Endothelial cell of umbilical vein (primary cell): ENCODE results near the gene PARP1. TPM values are rescaled to one million over a fixed set of nuclear protein-coding genes. Genes with fewer than 3 reads are reported as not detected.

Experiments used
- BruUV-seq: library from RNA; stranded (reverse); fragments of 400-500 nt; replicated peaks from 2 replicates; lab custom pipeline; 2021; lab: Mats Ljungman, UMichigan
- CTCF ChIA-PET: fragments of 300-600, 350-600 bp; sonication (Branson Sonifier 250); formaldehyde crosslinking; loops from one replicate; lab custom pipeline; 2021; ENCODE audit warnings: antibody characterized with exemption, inconsistent platforms; lab: Charles Lee
- POLR2A ChIA-PET: fragments of 300-600, 350-600 bp; sonication (Branson Sonifier 250); formaldehyde crosslinking; loops from one replicate; lab custom pipeline; 2021; ENCODE audit warnings: antibody characterized with exemption, inconsistent platforms; lab: Charles Lee
- DNase-seq: peaks from one replicate; pipeline ENCODE4 v3.0.0-alpha.2; 2011; ENCODE audit warnings: low read depth, low spot score
- FAIRE-seq: peaks from 2 replicates; lab custom pipeline; 2011; peaks lifted over from hg19 to GRCh38; lab: Jason Lieb, UNC
- H2AFZ ChIP-seq: 2 replicates; pipeline ENCODE4 v1.6.0; 2012; ENCODE audit warnings: low read depth, low read length, control low read depth, inconsistent platforms
- H3K27ac ChIP-seq: 2 replicates; pipeline ENCODE4 v1.5.1; 2011; ENCODE audit warnings: low read depth, mild to moderate bottlenecking, control low read depth, low read length, moderate library complexity; ENCODE audit not compliant: insufficient read depth
- H3K27me3 ChIP-seq, 2 experiments: 2 replicates each; pipeline versions ENCODE4 v1.6.0 to v1.6.1; 2011; ENCODE audit warnings: low read length in 2 of 2, mixed read lengths in 1 of 2; ENCODE audit not compliant: control insufficient read depth in 2 of 2, insufficient read depth in 2 of 2
- H3K36me3 ChIP-seq, 2 experiments: 2 replicates in 1 of 2; 3 replicates in 1 of 2; pipeline ENCODE4 v1.5.1; 2011; ENCODE audit warnings: low read length in 2 of 2, mild to moderate bottlenecking in 1 of 2, moderate library complexity in 1 of 2; ENCODE audit not compliant: control insufficient read depth in 2 of 2, insufficient read depth in 2 of 2; ENCODE audit errors: extremely low read depth in 1 of 2
- H3K4me1 ChIP-seq: 3 replicates; pipeline ENCODE4 v1.5.1; 2011; ENCODE audit warnings: mild to moderate bottlenecking, low read length; ENCODE audit not compliant: control insufficient read depth, insufficient read depth; ENCODE audit errors: extremely low read depth
- H3K4me2 ChIP-seq: 2 replicates; pipeline ENCODE4 v1.6.1; 2011; ENCODE audit warnings: low read length, control low read depth, mixed read lengths; ENCODE audit not compliant: insufficient read depth
- H3K4me3 ChIP-seq, 3 experiments: fragments of 200-600 bp in 1 of 3; sonication (generic), shearing (Covaris generic) in 1 of 3; replicated peaks in 1 of 3; 2 replicates each; pipeline ENCODE4 v1.5.1; 2011 to 2016; ENCODE audit warnings: control low read depth in 3 of 3, low read length in 3 of 3, mild to moderate bottlenecking in 2 of 3, inconsistent platforms in 1 of 3, low read depth in 1 of 3, moderate library complexity in 1 of 3; ENCODE audit not compliant: insufficient read depth in 1 of 3
- H3K79me2 ChIP-seq: 2 replicates; pipeline ENCODE4 v1.6.0; 2012; ENCODE audit warnings: low read length, inconsistent platforms; ENCODE audit not compliant: control insufficient read depth, insufficient read depth
- H3K9ac ChIP-seq: replicated peaks from 2 replicates; pipeline ENCODE3; 2011; ENCODE audit warnings: low read length, control low read depth; ENCODE audit not compliant: insufficient read depth; ENCODE audit errors: extremely low read depth
- H3K9me1 ChIP-seq: replicated peaks from 3 replicates; pipeline ENCODE4 v1.6.0; 2011; ENCODE audit warnings: mild to moderate bottlenecking, low read length; ENCODE audit not compliant: control insufficient read depth, insufficient read depth; ENCODE audit errors: extremely low read depth
- H3K9me3 ChIP-seq: replicated peaks from 2 replicates; pipeline ENCODE4 v1.5.1; 2012; ENCODE audit warnings: low read length, inconsistent platforms; ENCODE audit not compliant: control insufficient read depth, insufficient read depth
- H4K20me1 ChIP-seq: replicated peaks from 2 replicates; pipeline ENCODE3; 2011; ENCODE audit warnings: mild to moderate bottlenecking, low read length; ENCODE audit not compliant: control insufficient read depth, insufficient read depth; ENCODE audit errors: extremely low read depth
- EZH2 ChIP-seq: IDR thresholded peaks from 2 replicates; pipeline ENCODE4 v1.6.1; 2012; ENCODE audit warnings: borderline replicate concordance, low read depth, mild to moderate bottlenecking, moderate library complexity, low read length, inconsistent platforms; ENCODE audit not compliant: severe bottlenecking
- FOS ChIP-seq: IDR thresholded peaks from 2 replicates; pipeline ENCODE4 v1.6.1; 2011; ENCODE audit warnings: mild to moderate bottlenecking, low read length, moderate library complexity, borderline replicate concordance; ENCODE audit not compliant: insufficient read depth
- GATA2 ChIP-seq: IDR thresholded peaks from 2 replicates; pipeline ENCODE4 v1.7.0; 2011; ENCODE audit warnings: low read depth, mild to moderate bottlenecking, moderate library complexity, mixed read lengths, low read length; ENCODE audit not compliant: insufficient read length, insufficient read depth
- JUN ChIP-seq: IDR thresholded peaks from 2 replicates; pipeline ENCODE4 v1.6.1; 2011; ENCODE audit warnings: borderline replicate concordance, low read depth; ENCODE audit not compliant: insufficient read length, insufficient read depth
- MAX ChIP-seq: IDR thresholded peaks from 2 replicates; pipeline ENCODE4 v1.6.1; 2011; ENCODE audit not compliant: insufficient read depth, insufficient read length
- MYC ChIP-seq: IDR thresholded peaks from one replicate; pipeline ENCODE4 v1.6.1; 2011; ENCODE audit warnings: mild to moderate bottlenecking, low read depth, low read length
- POLR2A ChIP-seq: IDR thresholded peaks from 2 replicates; pipeline ENCODE4 v1.6.1; 2012; ENCODE audit warnings: low read depth, mild to moderate bottlenecking, control low read depth, low read length
- POLR2AphosphoS5 ChIP-seq: IDR thresholded peaks from 2 replicates; pipeline ENCODE4 v1.6.1; 2012; ENCODE audit warnings: low read depth, mild to moderate bottlenecking, control low read depth, low read length, moderate library complexity; ENCODE audit not compliant: insufficient read depth
- dilution Hi-C: fragments of 300-500 bp; cut with MboI; formaldehyde crosslinking; loops from one replicate; pipeline ENCODE4 v1.15.0; 2019; ENCODE audit warnings: low sequenced_read_pairs; ENCODE audit not compliant: extremely low pct_ligation_motif_present
- intact Hi-C: fragments of 100-400 bp; cut with micrococcal nuclease; formaldehyde crosslinking; loops from one replicate; pipeline ENCODE4 v1.10.0; 2022
- polyA plus RNA-seq, 4 experiments: library from polyadenylated mRNA; depleted of rRNA in 3 of 4; stranded (reverse) in 3 of 4; unstranded in 1 of 4; fragments of >200 nt; gene quantifications; 2 replicates each; pipeline versions ENCODE4 v1.2.1 to v1.2.3, GENCODE V29; 2011 to 2012; ENCODE audit warnings: missing spikeins in 1 of 4
- total RNA-seq: library from RNA; stranded (reverse); gene quantifications from 2 replicates; pipeline ENCODE4 v1.2.3, GENCODE V29; 2021
- TF ChIP-seq, protein P1 (sequence below), 2 donors: IDR thresholded peaks; 1 replicate in 1 of 2; 2 replicates in 1 of 2; pipeline ENCODE4 v1.5.1; 2011; ENCODE audit warnings: low read length in 2 of 2, mild to moderate bottlenecking in 2 of 2, moderate library complexity in 2 of 2, control low read depth in 1 of 2, inconsistent platforms in 1 of 2, low read depth in 1 of 2; ENCODE audit not compliant: insufficient read depth in 1 of 2; ENCODE audit errors: extremely low read depth in 1 of 2

Gene PARP1
- total and polyA plus RNA-seq, 2 donors (not counting 3 experiments of a cell fraction or from before 2014, with no cell fraction given) = 136 to 160 TPM

GRCh38 chr1:226411619-226412018, 3.7 kb upstream of the PARP1 start:
- intact Hi-C loops = no loop called here
- no peak overlapping the region for H3K9ac ChIP-seq
- no peak overlapping the region for H3K4me2 ChIP-seq
- H3K4me3 ChIP-seq = no peak overlapping the region
- POLR2A ChIA-PET = no interaction called here
- FAIRE-seq (no peak), DNase-seq (no peak)
- CTCF ChIA-PET = no interaction called here
- H3K36me3 ChIP-seq = no peaks in the 10 kb centered on the region
- no peaks in the 10 kb centered on the region for H3K9me1 ChIP-seq
- H3K4me1 ChIP-seq = peaks cover 6% of the 10 kb centered on the region
- dilution Hi-C loops = no loop called here
- H4K20me1 ChIP-seq = no peaks in the 10 kb centered on the region
- no TSS peak for BruUV-seq
- H3K27ac ChIP-seq = no peak overlapping the region
- no peak overlapping the region for H2AFZ ChIP-seq
- peaks cover 8% of the 10 kb centered on the region for H3K79me2 ChIP-seq
- TF ChIP-seq MAX = no peak
- no peak for TF ChIP-seq FOS
- no peak for TF ChIP-seq JUN
- no peak for TF ChIP-seq GATA2
- TF ChIP-seq POLR2A = no peak
- no peak for TF ChIP-seq POLR2AphosphoS5
- TF ChIP-seq, protein P1, sequence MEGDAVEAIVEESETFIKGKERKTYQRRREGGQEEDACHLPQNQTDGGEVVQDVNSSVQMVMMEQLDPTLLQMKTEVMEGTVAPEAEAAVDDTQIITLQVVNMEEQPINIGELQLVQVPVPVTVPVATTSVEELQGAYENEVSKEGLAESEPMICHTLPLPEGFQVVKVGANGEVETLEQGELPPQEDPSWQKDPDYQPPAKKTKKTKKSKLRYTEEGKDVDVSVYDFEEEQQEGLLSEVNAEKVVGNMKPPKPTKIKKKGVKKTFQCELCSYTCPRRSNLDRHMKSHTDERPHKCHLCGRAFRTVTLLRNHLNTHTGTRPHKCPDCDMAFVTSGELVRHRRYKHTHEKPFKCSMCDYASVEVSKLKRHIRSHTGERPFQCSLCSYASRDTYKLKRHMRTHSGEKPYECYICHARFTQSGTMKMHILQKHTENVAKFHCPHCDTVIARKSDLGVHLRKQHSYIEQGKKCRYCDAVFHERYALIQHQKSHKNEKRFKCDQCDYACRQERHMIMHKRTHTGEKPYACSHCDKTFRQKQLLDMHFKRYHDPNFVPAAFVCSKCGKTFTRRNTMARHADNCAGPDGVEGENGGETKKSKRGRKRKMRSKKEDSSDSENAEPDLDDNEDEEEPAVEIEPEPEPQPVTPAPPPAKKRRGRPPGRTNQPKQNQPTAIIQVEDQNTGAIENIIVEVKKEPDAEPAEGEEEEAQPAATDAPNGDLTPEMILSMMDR (IDR thresholded peaks at IDR 0.05; ENCODE audit: extremely low read depth in 1 of 2, insufficient read depth in 1 of 2, low read depth in 1 of 2, low read length in 2 of 2) = no peak
- TF ChIP-seq MYC = no peak
- TF ChIP-seq EZH2 = no peak
- H3K9me3 ChIP-seq = no peaks in the 10 kb centered on the region
- peaks cover 7 to 10% of the 10 kb centered on the region in 2 experiments for H3K27me3 ChIP-seq
